Activated naive CD8-positive, alpha-beta T cell treated with anti-CD3 and anti-CD28 coated beads, Interleukin-2, amount 10 ng/mL, durations not matched to agents 7 days and 5 days (primary cell): ENCODE results near the gene MMEL1. TPM values are rescaled to one million over a fixed set of nuclear protein-coding genes. Genes with fewer than 3 reads are reported as not detected.

Experiments used
- ATAC-seq: fragments of 150-1000 bp; cut with Tn5 transposase; one replicate; pipeline ENCODE4 v1.10.0; 2021; ENCODE audit warnings: low read depth, moderate library complexity
- POLR2A ChIA-PET: fragments of 350-600 bp; sonication (Branson Sonifier 250); formaldehyde crosslinking; loops from one replicate; lab custom pipeline; 2021; ENCODE audit warnings: antibody characterized with exemption; lab: Charles Lee
- DNase-seq: peaks from one replicate; pipeline ENCODE4 v3.0.0; 2021
- H3K27ac Mint-ChIP-seq: one replicate; pipeline ENCODE4 v1.8.0; 2022; ENCODE audit warnings: mild to moderate bottlenecking, mixed read lengths
- H3K27me3 Mint-ChIP-seq: one replicate; pipeline ENCODE4 v1.8.0; 2022; ENCODE audit warnings: mild to moderate bottlenecking, moderate library complexity, mixed read lengths
- H3K36me3 Mint-ChIP-seq: one replicate; pipeline ENCODE4 v1.8.0; 2021; ENCODE audit warnings: mild to moderate bottlenecking, mixed read lengths
- H3K4me1 Mint-ChIP-seq: one replicate; pipeline ENCODE4 v1.8.0; 2021; ENCODE audit warnings: mixed read lengths
- H3K4me3 Mint-ChIP-seq: one replicate; pipeline ENCODE4 v1.8.0; 2022; ENCODE audit warnings: mild to moderate bottlenecking, moderate library complexity, mixed read lengths
- H3K9me3 Mint-ChIP-seq: one replicate; pipeline ENCODE4 v1.8.0; 2021; ENCODE audit warnings: mixed read lengths
- total RNA-seq, 2 experiments: library from RNA; stranded (reverse); gene quantifications; one replicate each; pipeline ENCODE4 v1.2.3, GENCODE V29; 2021

The MMEL1 gene
- total RNA-seq, 2 experiments from 2014 or later, result 3.0 to 4.1 TPM

GRCh38 chr1:2543543-2544092 lies 89.2 kb downstream of the MMEL1 start:
- Mint-ChIP-seq H3K4me3 (no peak overlapping the region), H3K27ac (no peak overlapping the region), H3K4me1 (peaks cover 3% of the 10 kb centered on the region), H3K36me3 (no peaks in the 10 kb centered on the region), H3K27me3 (peaks cover 5% of the 10 kb centered on the region), H3K9me3 (no peaks in the 10 kb centered on the region)
- peak; percentile 66 for DNase-seq
- no peak for ATAC-seq
- POLR2A ChIA-PET, result interaction anchor here (0.7 to 6.9 kb wide), 2 partner anchors 10 to 18 kb away, joined by 3 to 128 read pairs; partner anchors contain the start of gene PANK4

DNA sequence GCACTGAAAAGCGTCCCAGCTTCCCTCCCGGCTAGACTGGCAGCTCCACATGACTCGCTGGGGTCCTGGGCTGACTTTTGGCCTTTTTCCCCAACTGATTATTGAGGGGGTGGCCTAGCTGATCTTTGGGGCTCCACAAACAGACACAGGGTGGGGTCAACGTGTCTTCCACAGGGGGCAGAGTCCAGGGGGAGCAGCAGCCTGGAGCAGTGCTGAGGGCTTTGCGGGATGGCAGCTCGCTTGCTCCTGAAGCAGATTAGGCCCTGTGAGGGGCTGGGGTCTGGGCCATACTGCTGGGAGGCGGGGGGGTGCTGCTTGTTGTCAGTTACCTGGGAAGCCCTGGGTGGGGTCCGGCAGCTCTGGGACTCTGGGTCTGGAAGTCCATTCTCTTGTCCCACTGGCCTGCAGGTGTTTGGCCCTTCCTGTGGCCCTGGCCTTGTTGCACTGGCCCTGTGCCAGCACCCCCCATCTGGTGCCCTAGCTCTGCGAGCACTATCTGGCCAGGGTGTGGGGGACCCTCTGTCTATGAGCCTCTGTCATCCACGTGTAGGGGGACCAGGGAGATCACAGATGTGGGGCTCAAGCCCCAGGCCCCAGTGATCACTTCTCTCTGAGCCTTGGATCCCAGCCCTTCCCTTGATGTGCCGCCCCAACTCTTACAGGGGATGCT lies 90.4 kb downstream of the MMEL1 start:
- DNase-seq, result no peak
- H3K27ac Mint-ChIP-seq, result peak overlapping the region; percentile 38
- H3K9me3 Mint-ChIP-seq, result no peaks in the 10 kb centered on the region
- H3K4me3 Mint-ChIP-seq, result no peak overlapping the region
- POLR2A ChIA-PET, result interaction anchor here (1.0 to 1.3 kb wide), 4 partner anchors 14 to 42 kb away, joined by 3 to 4 read pairs (median 4); partner anchors contain the start of genes PANK4 and TNFRSF14
- no peaks in the 10 kb centered on the region for H3K4me1 Mint-ChIP-seq
- no peaks in the 10 kb centered on the region for H3K36me3 Mint-ChIP-seq
- no peak for ATAC-seq
- H3K27me3 Mint-ChIP-seq, result peaks cover 5% of the 10 kb centered on the region

- POLR2A ChIA-PET, result interaction anchor here (1.0 to 1.3 kb wide), 4 partner anchors 14 to 42 kb away, joined by 3 to 4 read pairs (median 4); partner anchors contain the start of genes PANK4 and TNFRSF14
- Mint-ChIP-seq H3K4me3 (no peak overlapping the region), H3K27ac (no peak overlapping the region), H3K9me3 (no peaks in the 10 kb centered on the region), H3K27me3 (peaks cover 5% of the 10 kb centered on the region), H3K36me3 (no peaks in the 10 kb centered on the region), H3K4me1 (no peaks in the 10 kb centered on the region)
- ATAC-seq, result no peak
- DNase-seq, result no peak
These were observed 91.1 kb downstream of the MMEL1 start for GRCh38 chr1:2541619-2542245.

DNA sequence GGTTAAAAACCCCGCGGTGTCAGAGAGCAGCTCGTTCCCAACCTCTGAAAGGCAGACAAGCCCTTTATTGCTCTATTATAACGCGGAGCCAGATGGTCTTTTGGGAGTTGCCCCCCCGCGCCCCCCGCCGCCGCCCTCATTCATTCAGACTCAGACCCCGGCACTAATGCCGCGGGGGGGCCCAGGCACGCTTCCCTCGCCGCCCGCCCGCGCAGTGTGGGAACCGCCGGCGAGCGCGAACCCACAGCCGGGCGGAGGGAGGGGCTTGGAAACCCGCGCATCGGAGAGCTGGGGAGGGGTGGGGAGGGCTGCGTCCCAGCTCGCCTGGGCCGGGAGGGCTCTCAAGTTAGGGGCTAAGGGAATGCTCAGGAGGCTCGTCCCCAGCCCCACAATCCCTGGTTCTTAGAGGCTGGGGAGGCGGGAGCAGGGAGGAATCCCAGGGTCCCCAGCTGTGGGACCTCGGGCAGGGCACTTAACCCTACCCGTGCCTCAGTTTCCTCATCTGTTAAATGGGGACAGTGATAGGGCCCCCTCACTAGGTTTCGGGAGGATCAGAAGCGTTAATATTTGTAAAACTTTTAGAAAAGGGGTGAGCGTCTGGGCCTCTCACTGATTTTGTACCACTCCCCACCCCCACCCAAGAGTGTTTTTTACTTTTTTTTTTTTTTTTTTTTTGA lies 91.9 kb downstream of the MMEL1 start:
- POLR2A ChIA-PET, result interaction anchor here (0.9 to 1.2 kb wide), 4 partner anchors 15 to 17 kb away, joined by 3 to 4 read pairs (median 4); partner anchors contain the start of gene TNFRSF14
- DNase-seq (no peak), ATAC-seq (no peak)
- no peak overlapping the region for H3K27ac Mint-ChIP-seq
- no peaks in the 10 kb centered on the region for H3K4me1 Mint-ChIP-seq
- H3K27me3 Mint-ChIP-seq, result peaks cover 8% of the 10 kb centered on the region
- H3K4me3 Mint-ChIP-seq, result no peak overlapping the region
- H3K9me3 Mint-ChIP-seq, result no peaks in the 10 kb centered on the region
- no peaks in the 10 kb centered on the region for H3K36me3 Mint-ChIP-seq

Other genes starting within 250 kb of the MMEL1 start
- gene MORN1, start 241.5 kb downstream of the MMEL1 start, total RNA-seq, result 10 to 100 TPM; 10.5 to 11.6 TPM
- gene RER1, start 241.2 kb downstream of the MMEL1 start, total RNA-seq, result 100 to 1,000 TPM; 140 to 147 TPM
- 1 to 10 TPM; 9.6 to 9.9 TPM for gene PEX10, start 220.5 kb downstream of the MMEL1 start, total RNA-seq
- gene PLCH2, start 156.7 kb downstream of the MMEL1 start, total RNA-seq, result 10 to 100 TPM; 28.2 to 30.3 TPM
- 10 to 100 TPM; 86.5 to 88.9 TPM for gene PANK4, start 106.4 kb downstream of the MMEL1 start, total RNA-seq
- not detected for gene HES5, start 102.8 kb downstream of the MMEL1 start, total RNA-seq
- gene TNFRSF14, start 76.6 kb downstream of the MMEL1 start, total RNA-seq, result 100 to 1,000 TPM; 131 to 134 TPM
- gene PRXL2B, start 46.2 kb downstream of the MMEL1 start, total RNA-seq, result 10 to 100 TPM; 37.3 to 37.6 TPM
- 1 to 10 TPM; 2.7 to 2.8 TPM for gene TTC34, start 168.7 kb upstream of the MMEL1 start, total RNA-seq